ENCODE results near the gene SLC16A5. TPM values are rescaled to one million over a fixed set of nuclear protein-coding genes. Genes with fewer than 3 reads are reported as not detected.

Gene SLC16A5
- total RNA-seq, 6 experiments from 2014 or later, result 1.2 to 3.7 (median 1.7) TPM

- intact Hi-C loops (cut with DNase I), result no loop called here
- peak overlapping the region; percentile 51 to 97 (median 90) for H3K4me3 ChIP-seq
- H3K9me3 ChIP-seq, result no peaks in the 10 kb centered on the region
- peak in 3 of 4 donors; percentile 8 to 29 (median 16) for ATAC-seq
- peak overlapping the region in 1 of 3 donors; percentile 14 for H3K27ac ChIP-seq
- peak in 1 of 3 donors; percentile 63 for DNase-seq
- peaks cover 0 to 16% (median 7%) of the 10 kb centered on the region in 4 donors for H3K36me3 ChIP-seq
- no peaks in the 10 kb centered on the region for H3K27me3 ChIP-seq
- TF ChIP-seq POLR2A (IDR thresholded peaks at IDR 0.05), result no peak
- TF ChIP-seq, protein P1, sequence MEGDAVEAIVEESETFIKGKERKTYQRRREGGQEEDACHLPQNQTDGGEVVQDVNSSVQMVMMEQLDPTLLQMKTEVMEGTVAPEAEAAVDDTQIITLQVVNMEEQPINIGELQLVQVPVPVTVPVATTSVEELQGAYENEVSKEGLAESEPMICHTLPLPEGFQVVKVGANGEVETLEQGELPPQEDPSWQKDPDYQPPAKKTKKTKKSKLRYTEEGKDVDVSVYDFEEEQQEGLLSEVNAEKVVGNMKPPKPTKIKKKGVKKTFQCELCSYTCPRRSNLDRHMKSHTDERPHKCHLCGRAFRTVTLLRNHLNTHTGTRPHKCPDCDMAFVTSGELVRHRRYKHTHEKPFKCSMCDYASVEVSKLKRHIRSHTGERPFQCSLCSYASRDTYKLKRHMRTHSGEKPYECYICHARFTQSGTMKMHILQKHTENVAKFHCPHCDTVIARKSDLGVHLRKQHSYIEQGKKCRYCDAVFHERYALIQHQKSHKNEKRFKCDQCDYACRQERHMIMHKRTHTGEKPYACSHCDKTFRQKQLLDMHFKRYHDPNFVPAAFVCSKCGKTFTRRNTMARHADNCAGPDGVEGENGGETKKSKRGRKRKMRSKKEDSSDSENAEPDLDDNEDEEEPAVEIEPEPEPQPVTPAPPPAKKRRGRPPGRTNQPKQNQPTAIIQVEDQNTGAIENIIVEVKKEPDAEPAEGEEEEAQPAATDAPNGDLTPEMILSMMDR (IDR thresholded peaks at IDR 0.05), result no peak
- peaks cover 0 to 21% (median 10%) of the 10 kb centered on the region in 4 donors for H3K4me1 ChIP-seq
- WGBS (ENCODE audit: insufficient coverage, low coverage, low lambda C conversion rate, missing lambda C conversion rate), result 7% methylated on average over 5 of the region's 5 CpGs
Observed at GRCh38 chr17:75048249-75048878, 39.4 kb upstream of the SLC16A5 start.

DNA sequence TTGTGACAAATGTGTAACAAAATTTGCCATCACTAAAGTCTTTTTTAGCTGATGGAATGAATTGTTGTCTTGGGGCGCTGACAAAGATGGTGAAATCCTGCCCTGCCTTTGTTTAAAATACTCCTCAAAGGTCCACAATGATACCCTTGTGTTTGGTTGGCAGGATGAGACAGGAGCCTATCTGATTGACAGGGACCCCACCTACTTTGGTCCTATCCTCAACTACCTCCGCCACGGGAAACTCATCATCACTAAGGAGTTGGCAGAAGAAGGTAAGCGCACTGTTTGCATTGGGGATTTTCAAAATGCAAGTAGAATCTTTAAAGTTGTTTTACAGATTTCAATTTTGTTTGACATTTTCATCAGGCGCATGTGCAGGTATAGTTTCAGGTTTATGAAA, 38.7 kb upstream of the SLC16A5 start:
- no peak for TF ChIP-seq POLR2A (IDR thresholded peaks at IDR 0.05)
- TF ChIP-seq, protein P1 (IDR thresholded peaks at IDR 0.05), result no peak
- no peaks in the 10 kb centered on the region for H3K9me3 ChIP-seq
- 95% methylated on average over 5 of the region's 5 CpGs for WGBS (ENCODE audit: insufficient coverage, low coverage, low lambda C conversion rate, missing lambda C conversion rate)
- intact Hi-C loops (cut with DNase I), result no loop called here
- H3K27me3 ChIP-seq, result no peaks in the 10 kb centered on the region
- peaks cover 0 to 21% (median 10%) of the 10 kb centered on the region in 4 donors for H3K4me1 ChIP-seq
- peaks cover 0 to 21% (median 12%) of the 10 kb centered on the region in 4 donors for H3K36me3 ChIP-seq
- ATAC-seq (no peak), DNase-seq (no peak)
- H3K4me3 ChIP-seq, result no peak overlapping the region
- H3K27ac ChIP-seq, result no peak overlapping the region

DNA sequence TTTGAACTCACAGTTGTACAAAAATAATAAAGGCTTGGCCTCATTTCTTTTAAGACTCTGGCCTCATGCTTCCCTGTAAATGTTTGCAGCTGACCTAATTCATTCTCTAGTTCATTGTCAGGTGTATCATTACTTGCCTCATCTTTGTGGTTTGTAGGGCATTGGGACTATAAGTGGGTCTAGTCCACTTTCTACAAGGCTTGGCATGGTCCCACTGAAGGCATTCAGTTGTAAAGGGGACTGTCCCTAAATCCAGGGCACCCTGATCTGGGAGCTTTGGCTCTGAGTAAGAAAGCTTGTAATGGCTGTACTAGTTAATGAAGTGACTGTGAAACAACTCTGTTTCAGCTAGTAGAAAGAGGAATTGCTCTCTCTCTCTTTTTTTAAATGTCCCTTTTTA, 38.0 kb upstream of the SLC16A5 start:
- Histone ChIP-seq H3K4me3 (no peak overlapping the region), H3K36me3 (peaks cover 0 to 22% (median 12%) of the 10 kb centered on the region in 4 donors), H3K27ac (no peak overlapping the region), H3K4me1 (peaks cover 0 to 21% (median 10%) of the 10 kb centered on the region in 4 donors), H3K27me3 (no peaks in the 10 kb centered on the region), H3K9me3 (no peaks in the 10 kb centered on the region)
- DNase-seq (no peak), ATAC-seq (no peak)
- TF ChIP-seq, protein P1 (IDR thresholded peaks at IDR 0.05), result no peak
- no peak for TF ChIP-seq POLR2A (IDR thresholded peaks at IDR 0.05)
- intact Hi-C loops (cut with DNase I), result no loop called here

GRCh38 chr17:75051941-75052340, 35.8 kb upstream of the SLC16A5 start:
- no peaks in the 10 kb centered on the region for H3K27me3 ChIP-seq
- no peaks in the 10 kb centered on the region for H3K9me3 ChIP-seq
- TF ChIP-seq POLR2A (IDR thresholded peaks at IDR 0.05), result no peak
- TF ChIP-seq, protein P1 (IDR thresholded peaks at IDR 0.05), result no peak
- peaks cover 0 to 33% (median 12%) of the 10 kb centered on the region in 4 donors for H3K36me3 ChIP-seq
- H3K4me1 ChIP-seq, result peaks cover 0 to 14% (median 7%) of the 10 kb centered on the region in 4 donors
- ATAC-seq (no peak), DNase-seq (no peak)
- WGBS (ENCODE audit: insufficient coverage, low coverage, low lambda C conversion rate, missing lambda C conversion rate), result 90% methylated on average over 1 of the region's 2 CpGs
- no peak overlapping the region for H3K27ac ChIP-seq
- intact Hi-C loops (cut with DNase I), result no loop called here
- no peak overlapping the region for H3K4me3 ChIP-seq
